Activated gamma-delta T cell (primary cell): Measurements from ENCODE around the gene CSNK1A1.
"Not testable (repeated sequence)": the region's sequence is repeated elsewhere in the genome, so short reads cannot be mapped to it uniquely, and the experiment has no call there.

Experiments
- DNase-seq: peaks from one replicate; lab custom pipeline; 2025; lab: John Stamatoyannopoulos, UW

The CSNK1A1 gene

DNA sequence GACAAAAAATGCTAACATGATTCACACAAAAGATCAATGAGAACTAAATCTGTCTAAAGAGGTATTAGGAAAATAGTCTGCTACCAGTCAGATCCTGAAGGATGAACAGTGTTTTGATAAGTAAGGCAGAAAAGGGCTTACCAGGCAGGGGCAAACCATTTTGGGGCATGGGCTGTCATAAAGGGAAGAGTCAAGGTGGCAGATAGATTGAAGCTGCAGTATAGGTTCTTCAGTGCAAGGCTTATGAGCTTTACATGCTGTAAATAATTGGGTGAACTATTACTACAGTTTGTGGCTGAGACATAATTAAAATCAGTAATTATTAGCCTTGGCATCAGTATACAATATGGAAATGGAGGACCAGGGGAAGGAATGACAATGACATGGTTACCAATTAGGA is 21.8 kb downstream of the CSNK1A1 start:
- no peak for DNase-seq

DNA sequence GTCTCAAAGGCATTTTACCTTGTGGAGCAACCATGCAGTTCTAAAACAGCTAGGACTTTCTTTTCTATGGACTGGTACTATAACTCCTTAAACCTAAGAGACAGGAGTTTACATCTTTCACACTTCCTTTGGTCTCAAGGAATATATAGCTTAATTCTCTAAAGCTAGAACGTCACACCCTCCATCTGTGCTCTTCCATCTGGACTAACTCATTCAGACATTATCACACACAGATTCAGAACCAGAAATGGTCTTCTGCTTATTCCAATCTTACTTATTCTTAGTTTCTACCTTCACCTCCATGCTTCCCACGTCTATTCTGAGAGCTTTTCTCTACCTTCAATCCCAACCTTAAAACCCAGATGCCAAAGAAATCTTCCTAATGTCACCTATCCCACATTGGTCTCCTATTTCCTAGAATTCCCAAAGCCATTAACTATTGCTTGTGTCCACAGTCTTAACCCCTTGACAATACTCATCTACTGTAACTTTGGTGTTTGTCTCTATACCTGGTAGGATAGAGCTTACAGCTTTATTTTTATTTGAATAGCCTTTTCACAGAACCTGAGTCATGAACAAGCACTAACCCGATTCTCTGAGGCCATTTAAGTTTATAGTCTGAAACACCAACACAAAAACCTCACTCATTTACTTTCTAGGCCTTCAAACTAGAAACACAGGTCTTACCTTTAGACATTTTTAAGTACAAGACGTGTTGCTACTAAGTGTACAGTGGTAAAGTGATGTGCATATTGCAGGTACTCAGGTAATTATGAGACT is 22.8 kb downstream of the CSNK1A1 start:
- DNase-seq = no peak

DNA sequence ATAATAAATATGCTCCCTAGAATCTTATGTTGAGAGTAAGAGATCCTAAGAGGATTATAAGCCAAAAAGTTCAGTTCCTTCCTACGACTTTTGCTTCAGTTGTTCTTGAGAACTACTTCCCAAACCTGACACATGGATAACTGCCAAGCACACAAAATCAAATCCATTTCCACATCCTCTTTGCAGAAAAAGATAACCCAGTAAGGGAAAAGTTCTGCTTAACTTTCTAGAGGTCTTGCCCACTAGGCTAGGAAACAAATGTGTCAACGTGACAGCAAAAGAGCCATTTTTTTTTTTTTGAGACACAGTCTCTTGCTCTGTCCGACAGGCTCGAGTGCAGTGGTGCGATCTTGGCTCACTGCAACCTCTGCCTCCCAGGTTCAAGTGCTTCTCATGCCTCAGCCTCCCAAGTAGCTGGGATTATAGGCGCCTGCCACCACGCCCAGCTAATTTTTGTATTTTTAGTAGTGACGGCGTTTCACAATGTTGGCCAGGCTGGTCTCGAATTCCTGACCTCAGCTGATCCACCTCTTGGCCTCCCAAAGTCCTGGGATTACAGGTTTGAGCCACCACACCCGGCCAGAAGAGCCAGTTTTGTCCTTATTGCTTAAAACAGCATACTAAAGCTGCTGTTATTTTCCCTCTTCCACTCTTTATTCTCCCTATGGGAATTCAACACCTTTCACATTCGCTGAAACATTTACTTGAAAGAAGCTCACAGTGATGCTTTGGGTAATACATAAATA is 24.2 kb downstream of the CSNK1A1 start:
- DNase-seq = no peak

DNA sequence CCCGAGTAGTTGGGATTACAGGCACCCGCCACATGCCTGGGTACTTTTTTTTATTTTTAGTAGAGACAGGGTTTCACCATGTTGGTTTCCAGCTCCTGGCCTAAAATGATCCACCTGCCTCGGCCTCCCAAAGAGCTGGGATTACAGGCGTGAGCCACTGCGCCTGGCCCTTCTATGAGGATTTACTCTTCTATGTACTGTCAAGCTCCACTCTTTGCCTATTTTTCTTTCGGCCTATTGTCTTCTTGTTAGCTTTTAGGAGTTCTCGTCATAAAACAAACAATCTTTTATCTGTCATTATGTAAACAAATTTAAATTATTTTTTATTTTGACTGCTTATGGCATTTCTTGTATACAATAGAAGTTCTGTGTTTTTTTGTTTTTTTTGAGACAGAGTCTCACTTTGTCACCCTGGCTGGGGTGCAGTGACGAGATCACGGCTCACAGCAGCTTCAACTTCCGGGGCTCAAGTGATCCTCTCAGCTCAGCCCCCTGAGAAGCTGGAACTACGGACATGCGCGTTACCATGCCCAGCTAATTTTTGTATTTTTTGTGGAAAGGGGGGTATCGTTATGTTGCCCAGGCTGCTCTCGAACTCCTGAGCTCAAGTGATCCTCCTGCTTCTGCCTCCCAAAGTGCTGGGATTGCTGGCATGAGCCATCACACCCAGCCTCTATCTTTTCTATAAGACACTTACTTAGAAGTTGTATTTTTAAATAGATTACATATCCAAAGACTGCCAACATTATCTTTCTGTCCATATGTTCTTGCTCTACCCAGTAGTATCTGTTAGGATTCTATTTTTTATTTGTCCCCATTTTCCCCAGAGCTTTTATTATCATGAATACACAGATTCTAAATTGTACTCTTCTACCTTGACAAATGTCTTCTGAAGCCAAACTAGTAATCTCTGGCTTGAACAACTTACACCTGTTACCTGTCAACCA is 29.2 kb downstream of the CSNK1A1 start:
- DNase-seq = no peak

DNA sequence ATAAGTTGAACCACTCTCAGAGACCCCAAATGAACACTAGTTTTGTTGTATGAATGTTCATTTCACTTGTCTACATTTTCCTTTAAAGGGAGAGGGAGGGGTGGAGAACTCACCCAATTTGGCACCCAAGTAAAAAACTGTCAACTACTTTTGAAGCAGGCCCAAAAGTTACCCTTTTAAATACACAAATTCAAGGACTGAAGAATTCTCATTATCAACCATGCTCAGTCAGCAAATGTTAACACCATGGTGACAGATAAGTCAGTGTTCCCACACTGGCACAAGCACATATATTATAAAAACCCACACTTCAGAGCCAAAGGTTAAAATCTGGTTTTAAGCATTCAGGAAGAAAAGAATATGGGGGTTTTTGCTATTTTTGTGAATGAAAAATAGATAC is 31.6 kb downstream of the CSNK1A1 start:
- no peak for DNase-seq

DNA sequence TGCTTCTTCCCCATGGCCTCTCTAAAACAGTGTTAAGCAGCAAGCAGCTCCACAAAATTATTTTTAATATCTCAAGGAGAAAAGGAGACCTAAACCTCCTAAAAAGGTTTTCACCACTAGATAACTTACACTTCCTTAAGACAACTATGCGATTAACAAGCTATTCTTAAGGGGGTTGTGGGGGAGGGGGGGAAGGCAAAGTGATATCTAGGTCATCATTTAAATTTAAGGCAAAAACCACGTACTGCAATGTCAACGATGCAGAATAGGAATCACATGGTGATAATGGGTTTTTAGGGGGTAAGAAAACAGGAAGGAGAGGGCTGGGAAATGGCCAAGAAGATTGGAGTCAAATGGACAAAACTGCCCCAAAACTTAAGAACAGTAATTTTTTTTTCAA is 32.6 kb downstream of the CSNK1A1 start:
- no peak for DNase-seq

DNA sequence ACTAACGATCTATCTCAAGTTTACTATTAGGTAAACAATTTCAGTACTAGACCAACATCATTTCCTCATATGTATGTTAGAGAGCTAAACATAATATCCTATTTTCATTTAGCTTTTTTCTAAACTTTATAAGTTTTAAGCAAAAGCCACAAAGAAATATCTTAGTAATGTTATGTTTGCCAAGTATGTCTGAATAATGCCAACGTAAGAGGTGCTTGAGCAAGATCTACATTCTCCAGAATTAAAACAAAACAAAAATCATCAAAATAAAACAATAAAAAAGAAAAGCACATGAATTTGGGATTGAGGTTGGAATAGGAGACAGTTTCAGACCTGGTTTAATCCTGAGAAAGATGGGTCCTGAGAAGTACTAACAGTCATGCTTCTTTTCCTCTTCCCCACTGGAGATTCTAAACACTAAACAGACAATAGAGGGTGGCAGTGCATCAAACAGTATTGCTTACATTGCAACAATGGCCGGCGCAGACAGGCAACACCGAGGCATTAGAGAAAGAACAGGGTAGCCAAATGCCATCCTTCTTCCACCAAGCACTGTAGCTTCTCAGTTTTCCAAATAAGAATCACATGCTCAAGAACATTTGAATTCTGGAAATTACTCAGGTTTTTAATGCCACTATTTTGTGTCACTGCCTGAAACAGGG is 33.6 kb downstream of the CSNK1A1 start:
- no peak for DNase-seq

DNA sequence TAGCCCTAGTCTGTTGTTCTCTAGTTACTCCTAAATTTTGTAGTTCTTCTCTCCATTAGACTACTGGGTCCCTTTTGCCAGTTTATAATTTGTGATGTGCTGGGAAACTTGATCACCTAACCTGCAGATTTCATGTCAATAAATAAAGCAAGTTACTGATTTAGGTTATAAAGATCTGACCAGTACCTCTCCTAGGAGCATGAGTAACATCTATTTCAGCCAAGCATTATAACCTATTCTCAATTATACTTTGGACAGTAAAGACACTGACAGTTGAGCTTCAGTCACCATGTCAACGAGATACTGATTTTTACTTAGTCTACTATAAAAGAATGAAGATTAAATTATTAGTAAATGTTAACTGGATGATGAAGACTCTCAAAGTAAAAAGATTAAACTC is 36.7 kb downstream of the CSNK1A1 start:
- DNase-seq = no peak

DNA sequence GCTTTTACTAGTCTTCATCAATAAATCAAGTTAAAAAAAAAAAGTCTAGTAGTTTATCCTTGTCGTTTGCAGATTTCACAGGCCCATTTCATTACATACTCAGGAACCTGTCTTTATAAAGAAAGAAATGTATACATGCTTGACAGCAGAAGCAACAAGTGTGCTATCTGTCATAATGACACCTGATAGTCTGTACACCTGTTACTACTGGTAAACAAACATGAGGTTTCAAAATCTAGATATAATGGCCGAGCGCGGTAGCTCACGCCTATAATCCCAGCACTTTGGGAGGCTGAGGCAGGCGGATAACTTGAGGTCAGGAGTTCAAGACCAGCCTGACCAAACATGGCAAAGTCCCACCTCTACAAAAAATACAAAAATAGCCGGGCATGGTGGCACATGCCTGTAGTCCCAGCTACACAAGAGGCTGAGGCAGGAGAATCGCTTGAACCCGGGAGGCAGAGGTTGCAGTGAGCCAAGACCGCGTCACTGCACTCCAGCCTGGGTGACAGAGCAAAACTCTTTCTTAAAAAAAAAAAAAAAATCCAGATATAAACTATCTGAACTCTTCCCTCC is 37.8 kb downstream of the CSNK1A1 start:
- not testable (repeated sequence) for DNase-seq

DNA sequence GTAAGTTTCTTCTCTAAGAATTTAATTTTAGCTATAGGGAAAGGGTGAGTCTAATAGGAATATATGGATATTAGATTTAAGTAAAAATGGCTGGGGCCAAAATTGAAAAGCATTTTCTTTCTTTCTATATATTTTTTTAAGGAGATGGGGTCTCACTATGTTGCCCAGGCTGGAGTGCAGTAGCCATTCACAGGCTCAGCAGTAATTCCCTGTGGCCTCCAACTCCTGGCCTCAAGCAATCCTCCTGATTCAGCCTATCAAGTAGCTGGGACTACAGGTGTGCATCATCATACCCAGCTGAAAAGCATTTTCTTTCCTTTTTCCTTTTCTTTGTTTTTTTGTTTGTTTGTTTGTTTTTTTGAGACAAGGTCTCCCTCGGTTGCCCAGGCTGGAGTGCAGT is 41.1 kb downstream of the CSNK1A1 start:
- DNase-seq = no peak

DNA sequence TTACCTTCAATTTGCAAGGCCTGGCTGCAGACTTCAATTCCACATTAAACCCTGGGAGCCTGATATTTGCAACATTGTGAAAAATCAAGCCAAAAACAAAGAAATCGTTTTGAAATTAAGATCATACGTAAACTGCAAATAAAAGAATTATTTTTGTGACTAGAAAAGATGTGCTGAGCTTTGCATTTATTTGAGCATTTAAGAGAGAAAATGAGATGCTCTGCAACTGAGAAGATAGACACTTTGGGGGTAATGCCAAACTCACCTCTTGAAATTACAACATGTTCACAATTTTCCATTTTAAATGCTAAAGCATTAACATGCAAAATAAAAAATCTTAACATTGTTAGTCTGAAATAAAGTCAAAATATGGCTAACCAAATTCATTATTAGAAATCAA is 46.6 kb downstream of the CSNK1A1 start:
- DNase-seq = no peak

DNA sequence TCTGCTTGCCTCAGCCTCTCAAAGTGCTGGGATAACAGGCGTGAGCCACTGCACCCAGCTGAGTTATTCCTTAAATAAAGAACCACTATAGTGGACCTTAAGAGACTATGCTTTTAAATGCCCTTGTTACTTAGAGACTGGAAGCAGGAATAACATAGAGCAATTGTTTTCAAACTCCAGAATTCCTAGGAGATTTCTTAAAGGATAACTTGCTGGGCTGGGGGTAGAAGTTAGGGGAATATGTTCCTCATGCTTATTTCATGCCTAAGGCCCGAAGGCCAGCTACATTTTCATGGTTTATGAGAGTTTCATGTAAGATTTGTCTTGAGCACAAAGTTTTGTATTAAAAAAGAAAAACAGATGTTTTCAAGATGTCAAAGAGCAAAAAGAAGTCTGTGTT is 48.2 kb downstream of the CSNK1A1 start:
- no peak for DNase-seq

DNA sequence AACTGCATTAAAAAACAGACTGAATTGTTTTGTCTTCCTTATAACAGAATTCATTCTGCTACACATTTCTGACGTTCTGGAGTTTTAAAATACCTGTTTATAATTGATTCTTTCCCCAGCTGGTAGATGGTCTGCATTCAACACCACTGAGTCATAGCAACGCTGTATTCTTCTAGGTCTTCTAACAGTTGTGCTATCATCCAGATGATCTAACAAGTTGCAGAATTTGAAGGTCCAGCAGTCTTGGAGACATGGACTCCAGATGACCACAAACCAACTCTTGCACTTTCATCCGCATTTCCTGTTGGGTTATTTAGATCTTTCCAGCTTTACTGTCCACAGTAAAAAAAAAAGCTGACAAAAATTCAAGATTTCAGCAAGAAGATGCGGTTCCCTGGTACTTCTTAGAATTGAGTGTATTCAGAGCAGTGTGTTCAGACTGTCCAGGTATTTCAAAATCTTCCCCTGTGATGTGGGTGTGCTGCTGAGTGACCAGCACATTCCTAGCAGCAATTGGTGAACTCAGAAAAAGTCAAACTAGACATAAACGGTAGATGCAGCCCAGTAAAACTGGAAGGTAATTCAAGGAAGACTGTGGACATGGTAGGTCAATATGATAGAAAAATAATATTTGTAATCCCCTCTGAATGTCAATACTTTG is 50.2 kb downstream of the CSNK1A1 start:
- no peak for DNase-seq

DNA sequence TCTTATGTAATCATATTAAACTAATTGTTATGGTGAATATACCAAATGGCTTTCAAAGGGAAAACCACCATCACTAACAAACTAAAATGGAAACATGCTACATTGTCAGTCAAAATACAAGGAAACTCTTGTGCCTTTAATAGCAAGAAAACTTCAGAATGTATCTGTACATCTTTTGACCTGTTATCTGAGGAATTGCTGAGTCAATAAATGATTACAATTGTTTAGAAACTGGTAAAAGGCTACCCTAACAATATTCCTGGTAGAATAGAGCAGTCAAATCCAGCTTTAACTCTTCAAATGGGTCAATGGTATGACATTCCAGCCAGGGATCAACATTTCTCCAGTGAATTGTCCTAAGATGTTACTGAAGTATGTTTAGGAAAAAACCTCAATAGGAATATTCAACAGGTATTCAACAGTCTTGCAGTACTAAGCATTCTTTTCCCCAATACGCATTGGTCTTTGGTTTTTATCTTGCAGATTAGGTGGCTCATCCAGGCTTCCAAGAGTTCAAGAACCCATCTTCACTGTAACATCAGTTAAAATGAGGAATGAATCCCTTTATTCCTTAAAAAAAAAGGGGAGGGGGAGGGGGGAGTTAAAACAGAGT is 52.4 kb downstream of the CSNK1A1 start:
- no peak for DNase-seq

DNA sequence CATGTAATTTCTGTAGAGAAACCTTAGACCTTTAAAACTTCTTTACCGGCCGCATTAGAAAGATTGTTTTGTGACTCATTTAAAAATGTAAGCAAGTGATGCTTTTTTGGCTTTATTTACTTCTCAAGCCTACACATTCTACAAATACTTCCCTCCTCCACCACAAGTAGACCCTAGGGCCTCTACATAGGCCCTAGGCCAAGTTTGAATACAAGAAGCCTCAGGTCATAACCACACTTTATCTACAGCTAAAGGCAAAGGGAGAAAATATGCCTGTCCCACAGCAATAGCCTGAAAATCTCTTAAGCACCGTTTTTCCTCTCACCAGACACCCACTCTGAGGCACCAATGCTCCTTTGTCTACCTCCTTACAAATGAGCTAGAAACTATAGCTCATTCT is 53.9 kb downstream of the CSNK1A1 start:
- DNase-seq = no peak

DNA sequence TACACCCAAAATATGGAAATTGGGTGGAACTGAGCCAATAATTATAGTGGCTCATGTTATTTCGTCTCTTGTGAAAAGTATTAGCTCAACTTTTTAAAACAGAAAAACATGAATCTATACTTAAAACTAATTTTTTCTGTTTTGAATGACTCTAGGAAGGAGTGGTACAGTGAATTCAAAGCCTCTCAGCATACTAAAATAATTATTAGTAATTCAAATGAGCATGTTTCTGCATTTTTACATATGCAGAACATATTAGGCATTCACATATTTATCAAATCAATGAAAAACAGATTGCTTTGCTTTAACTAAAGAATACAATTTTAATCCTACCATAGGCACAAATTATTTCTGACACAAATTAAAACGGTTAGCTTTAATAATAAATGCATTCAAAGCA is 54.3 kb downstream of the CSNK1A1 start:
- no peak for DNase-seq

DNA sequence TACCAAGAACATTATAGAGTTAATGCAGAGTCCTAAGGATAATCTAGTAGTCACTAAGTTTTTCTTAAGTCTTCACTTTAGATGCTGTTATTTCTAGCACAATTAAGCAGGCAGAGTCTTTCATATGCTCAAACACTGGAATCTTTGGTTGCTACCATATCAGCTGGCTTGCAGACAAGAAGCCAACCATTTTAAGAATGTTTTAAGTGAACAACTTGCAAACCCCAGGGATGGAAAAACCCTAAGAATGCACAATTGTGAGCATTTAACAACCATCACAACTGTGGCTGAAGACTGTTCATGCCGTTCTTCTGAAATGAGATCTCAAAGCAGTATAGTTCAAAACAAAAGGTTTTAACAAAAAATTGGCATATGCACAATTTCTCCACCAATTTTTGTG is 55.1 kb downstream of the CSNK1A1 start:
- no peak for DNase-seq

DNA sequence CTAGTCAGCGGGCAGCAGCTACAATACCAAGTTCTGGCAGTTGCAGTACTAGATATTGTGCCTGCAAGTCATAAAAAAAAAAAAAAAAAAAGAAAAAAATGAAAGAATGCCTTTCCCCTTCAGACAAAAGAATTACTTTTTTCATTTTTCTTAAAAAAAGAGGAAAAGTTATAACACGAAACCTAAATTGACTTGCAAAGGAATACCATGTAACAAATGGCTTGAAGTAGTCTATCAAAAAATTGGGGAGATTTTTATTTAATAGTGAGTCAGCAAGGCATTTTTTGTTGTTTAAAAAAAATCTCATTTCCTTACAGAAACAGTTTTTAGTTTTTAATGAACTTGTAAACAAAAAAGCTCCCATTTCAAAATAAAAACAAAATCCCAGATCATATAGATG is 55.6 kb downstream of the CSNK1A1 start:
- no peak for DNase-seq

DNA sequence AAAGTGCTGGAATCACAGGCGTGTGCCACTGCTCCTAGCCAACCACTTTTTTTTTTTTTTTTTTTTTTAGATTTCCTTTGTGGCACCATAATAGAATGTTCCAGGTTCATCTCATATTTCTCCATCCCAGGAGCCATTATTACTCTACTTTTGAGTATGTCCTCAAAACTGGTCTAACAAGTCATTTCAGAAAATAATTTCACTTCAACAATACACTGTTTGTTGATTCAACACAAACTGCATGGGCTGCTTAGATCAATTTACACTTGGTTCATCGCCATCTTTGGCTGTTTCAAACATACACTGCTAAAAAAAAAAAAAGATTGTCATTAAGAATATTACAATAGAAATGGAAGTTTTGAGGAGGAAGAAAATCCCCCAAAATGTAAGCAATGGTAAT is 57.9 kb downstream of the CSNK1A1 start:
- DNase-seq = no peak

DNA sequence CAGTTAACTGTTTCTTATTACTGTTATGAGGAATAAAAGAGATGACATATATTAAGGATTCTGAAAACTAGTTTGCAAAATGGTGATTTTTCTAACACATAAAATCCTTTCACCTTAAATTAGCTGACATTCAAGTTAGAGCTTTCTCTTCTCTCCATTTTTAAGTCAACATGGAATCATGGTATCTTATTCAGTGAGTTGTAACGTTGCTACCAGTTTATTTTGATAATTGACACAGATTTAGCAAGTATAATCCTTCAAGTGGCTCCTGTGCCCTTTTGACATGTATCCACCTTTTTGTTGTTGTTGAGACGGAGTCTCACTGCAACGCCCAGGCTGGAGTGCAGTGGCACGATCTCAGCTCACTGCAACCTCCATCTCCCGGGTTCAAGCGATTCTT is 58.5 kb downstream of the CSNK1A1 start:
- DNase-seq = no peak
